Midbrain (tissue), 1 donor: ENCODE data around the gene TRAF2.
A peak's percentile ranks its signal among the peaks of the same experiment; 100 is the strongest.
"Not testable (repeated sequence)": the region's sequence is repeated elsewhere in the genome, so short reads cannot be mapped to it uniquely, and the experiment has no call there.

ENCODE experiments used
- DNase-seq: peaks from one replicate; lab custom pipeline; 2025; lab: John Stamatoyannopoulos, UW

TRAF2 gene

GRCh38 chr9:136882109-136882946 lies 4.0 kb upstream of the TRAF2 start:
- no peak for DNase-seq

- DNase-seq: not testable (repeated sequence)
Measured at GRCh38 chr9:136882947-136883283, 3.4 kb upstream of the TRAF2 start.

GRCh38 chr9:136883670-136884069 lies 2.6 kb upstream of the TRAF2 start:
- not testable (repeated sequence) for DNase-seq

- DNase-seq: peak; percentile 60
Measured at GRCh38 chr9:136886610-136887597, 588 bp downstream of the TRAF2 start.

- DNase-seq: no peak
Measured at GRCh38 chr9:136888454-136888853, 2.1 kb downstream of the TRAF2 start.

GRCh38 chr9:136889858-136890257 lies 3.5 kb downstream of the TRAF2 start:
- DNase-seq: no peak

GRCh38 chr9:136890661-136891060 lies 4.3 kb downstream of the TRAF2 start:
- DNase-seq: no peak

- no peak for DNase-seq
Measured at GRCh38 chr9:136896027-136896426, 9.7 kb downstream of the TRAF2 start.

- no peak for DNase-seq
Measured at GRCh38 chr9:136898483-136899100, 12.3 kb downstream of the TRAF2 start.

GRCh38 chr9:136899196-136899595 lies 12.9 kb downstream of the TRAF2 start:
- DNase-seq: no peak

- DNase-seq: no peak
Measured at GRCh38 chr9:136900556-136900955, 14.2 kb downstream of the TRAF2 start.

GRCh38 chr9:136900988-136901515 lies 14.7 kb downstream of the TRAF2 start:
- no peak for DNase-seq

GRCh38 chr9:136901516-136902258 lies 15.4 kb downstream of the TRAF2 start:
- no peak for DNase-seq

GRCh38 chr9:136902259-136902821 lies 16.0 kb downstream of the TRAF2 start:
- DNase-seq: no peak

GRCh38 chr9:136903041-136903554 lies 16.8 kb downstream of the TRAF2 start:
- no peak for DNase-seq

GRCh38 chr9:136906266-136906665 lies 19.9 kb downstream of the TRAF2 start:
- DNase-seq: no peak

GRCh38 chr9:136907011-136907914 lies 20.9 kb downstream of the TRAF2 start:
- DNase-seq: no peak

GRCh38 chr9:136910197-136910900 lies 24.0 kb downstream of the TRAF2 start:
- no peak for DNase-seq

GRCh38 chr9:136910901-136911245 lies 24.6 kb downstream of the TRAF2 start:
- DNase-seq: no peak
